Left forelimb (tissue), 1 donor: ENCODE results near the gene CBX2.
"Not testable (repeated sequence)": the region's sequence is repeated elsewhere in the genome, so short reads cannot be mapped to it uniquely, and the experiment has no call there.

Source experiments
- DNase-seq: peaks from one replicate; pipeline ENCODE4 v3.0.0-alpha.2; 2018; ENCODE audit warnings: low spot score

The CBX2 gene

GRCh38 chr17:79742951-79743476, 34.9 kb upstream of the CBX2 start:
- no peak for DNase-seq

DNA sequence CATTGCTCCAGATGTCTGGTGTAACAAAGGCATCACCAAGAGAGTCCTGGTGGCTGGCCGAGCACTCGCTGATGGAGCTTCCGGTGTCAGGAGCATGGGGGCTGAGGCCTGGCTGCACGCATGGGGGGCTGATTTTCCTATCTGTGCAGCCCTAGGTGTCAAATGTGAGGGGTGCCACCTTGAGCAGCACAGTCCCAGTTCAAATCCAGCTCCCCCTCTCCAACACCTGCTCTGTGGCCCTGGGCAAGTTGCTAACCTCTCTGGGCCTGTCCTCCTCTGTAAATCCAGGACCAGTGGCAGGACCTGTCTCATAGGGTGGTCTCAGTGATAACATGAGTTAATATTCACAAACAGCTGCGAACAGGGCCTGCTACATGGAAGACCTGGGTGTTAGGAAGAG, 34.3 kb upstream of the CBX2 start:
- no peak for DNase-seq

GRCh38 chr17:79745641-79746105, 32.3 kb upstream of the CBX2 start:
- DNase-seq, result no peak

- no peak for DNase-seq
Observed at GRCh38 chr17:79746889-79747507, 30.9 kb upstream of the CBX2 start.

GRCh38 chr17:79747508-79748294, 30.2 kb upstream of the CBX2 start:
- DNase-seq, result no peak

DNA sequence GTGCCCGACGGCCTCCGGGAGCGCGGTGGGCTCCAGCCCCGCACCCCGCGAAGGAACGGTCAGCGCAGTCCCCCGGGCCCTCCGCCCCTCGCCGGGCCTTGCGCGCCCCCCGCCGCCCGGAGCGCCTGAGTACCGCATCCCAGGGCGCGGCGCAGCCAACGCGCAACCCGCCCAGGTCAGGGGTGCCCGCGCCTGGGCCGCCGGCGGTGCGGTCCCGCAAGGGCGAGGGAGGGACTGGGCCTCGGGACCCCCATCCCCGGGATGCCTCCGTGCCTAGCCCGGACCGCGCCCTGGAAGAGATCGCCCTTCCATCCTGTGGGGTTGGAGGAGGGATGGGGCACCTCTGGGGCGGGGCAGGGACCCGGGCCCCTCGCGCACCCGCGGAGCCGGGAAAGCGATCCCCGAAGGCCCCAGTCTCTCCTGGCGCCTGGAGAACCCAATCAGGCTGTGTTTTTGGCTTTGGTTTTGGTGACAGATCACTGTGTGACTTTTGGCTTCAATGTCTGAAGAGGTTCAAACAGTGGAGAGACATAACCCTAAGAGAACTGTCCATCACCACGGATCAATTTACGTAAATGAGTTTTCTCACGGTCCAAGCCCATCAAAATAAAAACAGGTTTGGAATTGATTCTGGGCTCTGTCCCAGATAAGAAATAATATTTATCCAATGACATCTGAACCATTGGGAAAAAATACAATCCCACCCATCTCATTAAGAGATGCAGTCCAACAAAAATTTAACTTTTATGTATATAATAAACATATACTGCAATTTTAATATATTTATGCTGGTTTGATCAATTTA, 29.5 kb upstream of the CBX2 start:
- no peak for DNase-seq

DNA sequence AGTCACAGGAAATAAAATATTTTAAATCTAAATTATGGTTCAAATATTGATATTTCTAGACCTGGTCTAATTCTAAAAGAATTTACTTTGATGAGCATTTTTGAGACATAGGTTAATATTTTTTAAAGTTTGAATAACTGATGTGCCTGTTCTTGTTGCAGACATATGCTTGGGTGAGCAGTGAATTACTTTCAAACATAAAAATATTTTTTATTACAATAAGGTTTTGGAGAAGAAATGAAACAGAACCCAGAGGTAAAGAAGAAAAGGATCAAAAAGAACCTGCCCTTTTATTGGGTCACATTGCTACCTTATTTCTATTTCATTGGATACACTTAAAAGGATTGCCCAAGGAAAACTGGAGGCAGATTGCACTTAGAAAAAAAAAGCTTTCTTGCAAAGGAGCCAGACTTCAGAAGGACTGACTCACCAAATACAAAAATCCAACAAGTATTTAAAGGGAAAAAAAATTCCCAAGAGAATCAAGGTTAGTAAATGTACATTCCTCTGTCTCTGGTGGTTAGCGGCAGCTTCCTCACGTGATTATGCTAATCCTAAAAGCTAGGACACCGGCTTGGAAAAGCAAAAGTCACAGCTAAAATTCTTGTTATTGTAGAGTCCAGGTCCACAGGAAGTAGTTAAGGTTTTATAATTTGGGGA, 28.7 kb upstream of the CBX2 start:
- no peak for DNase-seq

- DNase-seq, result no peak
Observed at GRCh38 chr17:79749958-79750357, 28.0 kb upstream of the CBX2 start.

DNA sequence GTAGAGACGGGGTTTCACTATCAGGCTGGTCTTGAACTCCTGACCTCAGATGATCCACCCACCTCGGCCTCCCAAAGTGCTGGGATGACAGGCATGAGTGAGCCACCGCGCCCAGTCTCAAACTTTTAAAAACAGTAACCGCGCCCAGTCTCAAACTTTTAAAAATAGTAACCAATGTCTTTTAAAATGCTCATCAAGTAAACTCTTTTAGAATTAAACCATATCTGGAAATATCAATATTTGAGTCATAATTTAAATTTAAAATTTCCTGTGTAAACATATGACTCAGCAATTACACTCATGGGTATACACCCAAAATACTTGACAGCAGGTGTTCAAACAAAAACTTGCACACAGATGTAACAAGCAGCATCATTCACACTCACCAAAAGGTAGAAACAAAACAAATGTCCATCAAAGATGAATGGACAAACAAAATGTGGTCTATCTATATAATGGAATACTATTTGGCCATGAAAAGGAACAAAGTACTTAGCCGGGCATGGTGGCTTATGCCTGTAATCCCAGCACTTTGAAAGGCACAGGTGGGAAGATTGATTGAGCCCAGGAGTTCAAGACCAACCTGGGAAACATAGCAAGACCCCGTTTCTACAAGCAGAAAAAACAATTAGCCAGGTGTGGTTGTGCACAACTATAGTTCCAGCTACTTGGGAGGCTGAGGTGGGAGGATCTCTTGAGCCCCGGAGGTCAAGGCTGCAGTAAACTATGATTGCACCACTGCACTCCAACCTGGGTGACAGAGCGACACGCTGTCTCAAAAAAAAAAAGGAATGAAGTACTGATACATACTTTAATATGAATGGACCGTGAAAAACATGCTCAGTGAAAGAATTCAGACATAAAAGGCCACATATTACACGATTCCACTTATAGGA, 27.1 kb upstream of the CBX2 start:
- no peak for DNase-seq

DNA sequence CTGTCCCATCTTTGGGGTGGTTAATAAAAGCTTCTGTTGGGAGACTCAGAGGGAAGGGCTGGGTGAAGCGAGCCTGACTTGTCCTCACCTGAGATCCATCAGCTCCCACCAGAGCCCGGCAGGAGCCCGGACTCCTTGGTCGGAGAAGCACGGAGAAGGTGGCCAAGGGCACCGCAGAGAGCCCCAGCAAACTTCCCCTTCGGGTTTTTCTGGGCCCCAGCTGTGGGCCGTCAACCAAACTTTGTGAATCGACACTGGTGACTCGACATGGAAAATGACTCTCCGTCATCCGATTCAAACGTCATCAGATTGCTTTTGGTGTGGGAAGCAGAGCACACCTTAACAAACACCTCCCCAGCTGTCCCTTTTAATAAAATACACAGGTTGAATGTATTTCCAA, 25.8 kb upstream of the CBX2 start:
- DNase-seq, result no peak

GRCh38 chr17:79754370-79754769, 23.6 kb upstream of the CBX2 start:
- no peak for DNase-seq

GRCh38 chr17:79754903-79755302, 23.0 kb upstream of the CBX2 start:
- DNase-seq, result not testable (repeated sequence)

DNA sequence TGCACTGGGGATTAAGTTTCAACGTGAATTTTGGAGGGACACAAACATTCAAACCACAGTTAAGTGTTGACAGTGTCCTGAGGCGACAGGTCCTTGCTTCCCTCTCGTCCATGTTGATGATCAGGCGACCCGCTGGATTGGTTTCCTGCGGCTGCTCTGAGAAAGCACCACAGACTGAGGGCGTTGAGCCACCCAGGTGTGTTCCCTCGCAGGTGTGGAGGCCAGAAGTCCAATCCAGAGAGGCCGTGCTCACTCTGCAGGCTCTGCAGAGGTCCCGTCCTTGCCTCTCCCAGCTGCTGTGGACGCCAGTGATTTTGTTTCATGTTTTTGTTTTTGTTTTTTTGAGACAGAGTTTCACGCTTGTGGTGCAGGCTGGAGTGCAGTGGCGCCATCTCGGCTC, 22.4 kb upstream of the CBX2 start:
- DNase-seq, result no peak

DNA sequence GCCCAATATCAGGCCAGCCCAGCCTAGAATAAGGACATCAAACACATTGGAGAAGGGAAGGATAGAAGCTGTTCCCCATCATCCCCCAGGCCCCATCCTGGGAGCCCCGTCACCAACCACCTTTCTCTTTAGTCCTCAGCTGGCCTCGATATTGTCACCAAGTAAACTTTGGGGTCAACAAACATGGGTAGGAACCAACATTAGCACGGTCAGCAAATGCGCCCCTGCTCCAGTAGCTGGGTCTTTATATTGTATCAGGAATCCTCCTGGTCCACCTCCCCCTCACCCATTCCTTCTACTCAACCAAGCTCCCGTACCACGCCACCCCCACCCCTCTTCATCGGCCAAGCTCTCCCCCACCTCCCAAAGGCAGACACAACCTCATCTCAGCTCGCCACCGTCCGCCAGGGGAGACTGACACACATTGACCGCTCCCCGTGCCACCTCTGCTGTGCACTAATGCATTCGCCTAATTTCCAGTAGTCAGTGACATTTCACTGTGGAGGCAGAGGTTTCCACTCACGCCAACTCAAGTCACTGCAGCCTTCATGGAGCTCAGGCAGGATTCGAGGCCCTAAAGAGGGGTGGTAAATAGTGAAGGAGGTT, 20.7 kb upstream of the CBX2 start:
- no peak for DNase-seq

- no peak for DNase-seq
Observed at GRCh38 chr17:79758271-79758670, 19.7 kb upstream of the CBX2 start.

GRCh38 chr17:79760197-79760906, 17.6 kb upstream of the CBX2 start:
- DNase-seq, result no peak

DNA sequence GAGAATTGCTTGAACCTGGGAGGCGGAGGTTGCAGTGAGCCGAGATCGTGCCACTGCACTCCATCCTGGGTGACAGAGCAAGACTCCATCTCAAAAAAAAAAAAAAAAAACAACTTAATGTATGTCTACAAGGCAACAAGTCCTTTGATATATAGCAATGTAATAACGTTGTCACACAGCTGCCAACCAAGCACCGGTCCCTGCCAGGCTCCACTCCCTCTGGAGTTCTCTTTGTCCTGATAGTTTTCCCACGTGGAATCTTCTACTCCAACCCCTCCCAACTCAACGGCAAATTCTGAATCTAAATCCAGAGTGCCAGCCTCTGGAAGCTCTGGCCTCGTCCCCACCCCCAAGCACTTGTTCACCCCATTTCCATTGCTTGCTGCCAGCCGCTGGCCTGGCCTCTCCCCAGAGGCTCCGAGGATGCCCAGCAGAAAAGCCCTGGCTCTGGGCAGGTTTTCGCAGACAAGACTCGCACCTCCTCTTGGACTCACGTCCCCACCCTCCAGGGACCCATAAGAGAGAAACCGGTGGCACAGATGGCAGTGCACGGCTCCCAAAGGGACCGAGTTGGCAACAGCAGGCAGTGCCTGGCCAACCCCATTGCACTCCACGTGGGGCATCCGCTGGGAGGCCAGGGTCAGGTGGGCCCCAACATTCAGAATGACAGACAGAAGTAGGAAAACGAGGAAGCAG, 15.9 kb upstream of the CBX2 start:
- peak; percentile 53 for DNase-seq

- DNase-seq, result no peak
Observed at GRCh38 chr17:79765708-79766107, 12.2 kb upstream of the CBX2 start.
